ENCODE data around the gene MTG1. TPM values are rescaled to one million over a fixed set of nuclear protein-coding genes. Genes with fewer than 3 reads are reported as not detected.
"Not testable (repeated sequence)": the region's sequence is repeated elsewhere in the genome, so short reads cannot be mapped to it uniquely, and the experiment has no call there.

Gene MTG1
- polyA plus RNA-seq, 3 donors: 65.7 to 92.6 (median 90.0) TPM

DNA sequence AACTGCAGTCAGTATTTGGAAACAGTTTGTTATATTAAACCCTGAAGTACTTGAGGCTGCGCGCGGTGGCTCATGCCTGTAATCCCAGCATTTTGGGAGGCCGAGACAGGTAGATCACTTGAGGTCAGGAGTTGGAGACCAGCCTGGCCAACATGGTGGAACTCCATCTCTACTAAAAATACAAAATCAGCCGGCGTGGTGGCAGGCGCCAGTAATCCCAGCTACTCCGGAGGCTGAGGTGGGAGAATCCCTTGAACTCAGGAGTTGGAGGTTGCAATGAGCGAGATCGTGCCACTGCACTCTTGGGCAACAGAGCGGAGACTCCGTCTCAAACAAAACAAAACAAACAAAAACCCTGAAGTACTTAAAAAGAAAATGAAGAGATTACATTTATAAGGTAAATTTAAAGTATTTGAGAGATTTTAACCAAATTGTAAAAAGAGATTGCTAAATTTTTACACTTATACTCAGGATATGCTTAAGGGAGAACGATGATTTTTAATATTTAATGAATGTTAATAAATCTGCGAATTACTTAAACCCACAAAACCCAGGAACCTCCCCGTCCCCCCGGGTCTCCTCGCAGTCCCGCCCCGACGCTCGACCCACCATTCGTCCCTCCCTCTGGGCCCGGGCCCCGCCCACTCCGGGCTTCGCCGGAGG, 425 bp upstream of the MTG1 start:
- peak; percentile 20 for DNase-seq

DNA sequence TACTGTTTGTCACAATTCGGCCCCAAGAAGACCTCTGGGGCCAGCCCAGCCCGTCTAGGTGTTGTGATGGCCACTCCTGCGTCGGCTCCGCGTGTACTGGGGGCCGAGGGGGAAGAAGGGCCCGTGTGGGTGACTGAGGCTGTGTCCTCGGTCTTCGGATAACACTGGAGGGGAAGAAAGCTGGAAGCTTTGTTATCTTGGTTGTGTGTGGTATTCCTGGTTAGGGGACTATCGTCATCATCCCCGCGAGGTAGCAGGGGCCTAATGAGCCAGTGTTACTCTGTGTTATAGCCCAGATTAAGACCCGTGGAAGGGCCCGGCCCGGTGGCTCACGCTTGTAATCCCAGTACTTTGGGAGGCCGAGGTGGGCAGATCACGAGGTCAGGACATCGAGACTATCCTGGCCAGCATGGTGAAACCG, 854 bp downstream of the MTG1 start:
- no peak for DNase-seq

DNA sequence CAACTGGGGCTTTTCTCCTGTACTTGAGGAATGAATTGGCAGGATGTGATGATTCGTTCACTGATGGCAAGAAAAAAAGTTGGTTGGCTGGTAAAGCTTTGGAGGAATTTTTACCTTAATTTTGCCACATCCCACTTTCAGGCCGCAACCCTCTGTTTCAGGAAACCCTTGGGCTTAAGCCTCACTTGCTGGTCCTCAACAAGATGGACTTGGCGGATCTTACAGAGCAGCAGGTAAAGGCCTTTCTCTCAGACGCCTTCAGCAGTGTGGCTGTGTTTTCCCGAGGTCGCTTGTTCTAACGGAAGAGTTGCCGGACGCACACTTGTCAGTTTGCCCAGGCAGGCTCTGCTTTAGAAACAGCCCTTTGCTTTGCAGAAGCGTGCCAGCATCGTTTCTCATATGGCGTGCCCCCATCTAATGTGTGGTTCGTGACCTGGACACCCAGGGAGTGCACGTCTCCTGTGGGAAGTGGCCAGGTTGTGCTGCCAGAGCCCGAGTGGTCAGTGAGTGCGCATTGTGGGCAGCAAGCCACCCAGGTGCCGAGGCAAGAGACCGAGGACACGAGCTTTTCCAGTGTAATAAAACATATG, 2.2 kb downstream of the MTG1 start:
- no peak for DNase-seq

DNA sequence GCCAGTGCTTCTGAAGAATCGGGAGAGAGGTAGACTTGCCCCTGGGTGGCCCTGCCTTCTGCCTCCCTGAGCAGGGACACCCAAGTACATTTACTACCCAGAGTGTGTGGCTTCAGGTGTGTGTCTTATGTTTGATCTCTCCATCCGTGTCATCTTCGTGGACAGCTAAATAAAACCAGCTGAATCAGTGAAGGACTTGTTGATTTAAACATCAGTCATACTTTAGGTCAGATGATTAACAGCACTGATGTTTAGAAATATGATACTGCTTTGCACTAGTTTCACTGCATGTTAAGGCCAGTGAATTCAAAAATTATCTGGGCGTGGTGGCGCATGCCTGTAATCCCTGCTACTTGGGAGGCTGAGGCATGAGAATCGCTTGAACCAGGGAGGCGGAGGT, 4.0 kb downstream of the MTG1 start:
- DNase-seq: no peak

DNA sequence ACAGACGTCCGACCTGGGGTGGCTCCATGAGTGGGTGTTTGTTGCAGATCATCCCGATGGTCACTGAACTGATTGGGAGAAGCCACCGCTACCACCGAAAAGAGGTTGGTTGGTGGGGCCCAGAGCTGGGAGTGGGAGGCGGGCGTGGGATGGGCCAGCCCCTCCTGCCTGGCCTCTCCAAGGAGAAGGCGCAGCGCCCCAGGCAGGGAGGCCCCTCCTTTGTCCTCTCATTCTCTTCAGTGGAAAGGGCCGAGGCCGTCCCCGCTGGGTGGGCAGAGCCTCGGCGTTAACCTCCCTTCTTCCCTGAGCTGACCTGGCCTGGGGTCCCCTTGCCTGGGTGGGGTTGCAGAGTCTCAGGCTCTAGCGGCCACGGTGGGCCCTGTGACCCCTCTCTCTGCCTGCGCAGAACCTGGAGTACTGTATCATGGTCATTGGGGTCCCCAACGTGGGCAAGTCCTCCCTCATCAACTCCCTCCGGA, 5.2 kb downstream of the MTG1 start:
- DNase-seq: no peak

DNA sequence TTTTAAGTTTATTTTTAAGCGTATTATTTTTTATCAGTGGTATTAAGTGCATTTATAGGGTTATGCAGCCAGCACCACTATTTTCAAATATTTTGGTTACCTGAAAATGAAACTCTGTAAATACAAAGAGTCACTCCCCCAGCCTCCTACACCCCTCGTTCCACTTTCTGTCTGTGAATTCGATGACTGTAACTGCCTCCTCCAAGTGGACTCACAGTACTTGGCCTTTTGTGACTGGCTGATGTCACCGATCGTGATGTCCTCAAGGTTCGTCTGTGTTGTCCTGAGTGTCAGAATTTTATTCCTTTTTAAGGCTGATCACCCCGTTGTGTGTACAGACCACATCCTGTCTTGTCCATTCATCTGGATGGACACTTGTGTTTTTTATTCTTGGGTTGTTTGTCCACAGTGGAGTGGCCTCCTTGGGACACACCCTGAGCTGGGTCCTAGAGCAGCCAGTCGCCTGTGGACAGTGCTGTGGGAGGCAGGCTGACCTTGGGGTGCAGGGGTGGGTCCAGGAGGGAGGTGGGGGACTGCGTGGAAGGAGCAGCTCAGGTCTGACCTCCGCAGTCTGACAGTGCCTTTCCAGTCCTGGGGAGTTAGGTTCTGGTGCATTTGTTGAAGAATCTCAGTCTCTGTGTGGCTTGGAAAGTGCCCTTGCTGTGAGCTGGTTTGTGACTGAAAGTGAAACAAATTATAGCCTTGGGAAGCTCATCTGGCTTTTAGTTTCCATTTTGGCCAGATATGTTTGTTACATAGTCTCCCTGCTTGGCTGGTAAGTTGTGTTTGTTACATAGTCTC, 6.9 kb downstream of the MTG1 start:
- no peak for DNase-seq

DNA sequence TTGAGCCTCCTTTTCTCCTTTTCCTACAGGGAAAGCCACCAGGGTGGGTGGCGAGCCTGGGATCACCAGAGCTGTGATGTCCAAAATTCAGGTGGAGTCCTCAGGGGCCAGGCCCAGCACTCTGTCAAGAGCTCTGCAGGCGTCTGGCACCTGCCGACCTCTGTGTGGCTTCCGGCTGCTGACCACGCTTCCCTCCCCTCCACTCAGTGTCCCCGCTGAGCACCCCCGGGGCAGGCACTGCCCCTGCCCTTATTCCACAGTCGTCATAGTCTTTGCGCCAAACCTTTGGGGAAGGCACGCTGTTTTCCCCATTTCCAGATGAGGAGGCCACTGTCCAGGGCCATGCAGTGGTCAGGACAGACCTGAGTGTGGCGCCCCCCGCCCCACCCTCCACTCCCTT, 7.5 kb downstream of the MTG1 start:
- no peak for DNase-seq

DNA sequence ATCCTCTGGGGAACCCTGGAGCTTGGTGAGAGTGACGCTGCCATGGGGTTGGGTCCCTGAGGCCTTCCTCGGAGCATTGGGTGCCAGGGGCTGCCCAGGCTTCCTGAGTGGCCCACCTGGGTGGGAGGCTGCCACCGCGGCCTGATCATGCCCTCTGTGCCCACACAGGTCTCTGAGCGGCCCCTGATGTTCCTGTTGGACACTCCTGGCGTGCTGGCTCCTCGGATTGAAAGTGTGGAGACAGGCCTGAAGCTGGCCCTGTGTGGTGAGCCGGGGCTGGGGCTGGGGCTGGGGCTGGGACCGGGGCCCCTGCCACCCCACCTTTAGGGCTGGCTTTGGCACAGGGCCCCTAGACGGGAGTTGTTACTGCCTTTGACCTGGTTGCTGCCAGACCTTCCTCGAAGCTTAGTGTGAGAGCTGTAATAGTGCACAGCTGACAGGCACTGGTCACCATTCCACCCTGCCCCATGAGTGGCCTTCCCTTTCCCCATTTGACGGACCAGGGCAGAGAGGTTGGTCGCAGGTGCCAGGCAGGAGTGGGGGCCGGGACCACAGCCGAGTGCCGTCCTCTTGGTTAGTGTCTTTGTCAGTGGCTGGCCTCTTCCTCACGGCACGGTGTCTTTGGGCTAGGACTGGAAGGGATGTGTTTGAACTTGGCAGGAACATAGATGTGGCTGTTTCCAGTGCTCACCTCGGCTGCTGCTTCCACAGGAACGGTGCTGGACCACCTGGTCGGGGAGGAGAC, 8.2 kb downstream of the MTG1 start:
- DNase-seq: no peak

DNA sequence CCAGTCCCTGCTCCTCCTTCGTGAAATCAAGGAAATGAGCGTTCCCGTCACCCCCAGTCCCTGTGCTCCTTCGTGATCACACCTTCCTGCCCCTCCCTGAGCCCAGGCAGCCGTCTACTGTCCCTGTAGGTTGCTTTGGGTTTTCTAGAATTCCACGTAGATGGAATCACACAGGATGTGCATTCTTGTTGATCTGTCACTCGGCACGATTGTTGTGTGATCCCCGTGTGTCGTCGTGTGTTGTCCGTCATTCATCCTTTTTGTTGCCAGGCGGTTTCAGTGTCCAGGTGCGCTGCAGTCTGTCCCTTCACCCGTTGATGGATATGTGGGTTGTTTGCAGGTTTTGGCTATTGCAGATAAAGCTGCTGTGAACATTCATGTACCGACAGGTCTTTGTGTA, 9.4 kb downstream of the MTG1 start:
- no peak for DNase-seq

DNA sequence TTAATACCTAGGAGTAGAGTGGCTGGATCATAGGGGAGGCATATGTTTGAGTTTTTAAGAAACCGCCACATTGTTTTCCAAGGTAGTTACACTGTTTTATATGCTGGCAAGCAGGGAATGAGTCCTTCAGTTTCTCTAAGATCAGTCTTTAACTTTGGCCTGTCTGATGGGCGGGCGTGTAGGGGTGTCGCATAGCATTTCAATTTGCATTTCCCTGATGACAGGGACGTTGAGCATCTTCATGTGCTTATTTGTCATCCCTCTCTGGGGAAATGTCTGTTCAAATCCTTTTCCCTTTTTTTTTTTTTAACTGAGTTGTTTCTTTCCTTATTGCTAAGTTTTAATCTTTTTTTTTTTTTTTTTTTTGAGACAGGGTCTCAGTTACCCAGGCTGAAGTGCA, 9.8 kb downstream of the MTG1 start:
- DNase-seq: no peak

DNA sequence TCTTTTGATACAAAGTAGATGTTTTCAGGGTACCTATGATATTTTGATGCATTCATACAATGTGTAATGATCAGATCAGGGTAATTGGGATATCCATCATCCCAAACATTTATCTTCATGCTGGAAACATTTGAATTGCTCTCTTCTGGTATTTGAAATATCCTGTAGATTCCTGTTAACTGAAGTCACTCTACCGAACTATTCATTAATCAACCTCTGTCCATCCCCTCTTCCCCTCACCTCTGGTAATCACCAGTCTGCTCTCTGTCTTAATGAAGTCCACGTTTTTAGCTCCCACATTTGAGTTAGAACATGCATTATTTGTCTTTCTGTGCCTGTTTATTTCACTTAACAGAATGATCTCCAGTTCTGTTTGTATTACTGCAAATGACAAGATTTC, 11.3 kb downstream of the MTG1 start:
- DNase-seq: no peak

DNA sequence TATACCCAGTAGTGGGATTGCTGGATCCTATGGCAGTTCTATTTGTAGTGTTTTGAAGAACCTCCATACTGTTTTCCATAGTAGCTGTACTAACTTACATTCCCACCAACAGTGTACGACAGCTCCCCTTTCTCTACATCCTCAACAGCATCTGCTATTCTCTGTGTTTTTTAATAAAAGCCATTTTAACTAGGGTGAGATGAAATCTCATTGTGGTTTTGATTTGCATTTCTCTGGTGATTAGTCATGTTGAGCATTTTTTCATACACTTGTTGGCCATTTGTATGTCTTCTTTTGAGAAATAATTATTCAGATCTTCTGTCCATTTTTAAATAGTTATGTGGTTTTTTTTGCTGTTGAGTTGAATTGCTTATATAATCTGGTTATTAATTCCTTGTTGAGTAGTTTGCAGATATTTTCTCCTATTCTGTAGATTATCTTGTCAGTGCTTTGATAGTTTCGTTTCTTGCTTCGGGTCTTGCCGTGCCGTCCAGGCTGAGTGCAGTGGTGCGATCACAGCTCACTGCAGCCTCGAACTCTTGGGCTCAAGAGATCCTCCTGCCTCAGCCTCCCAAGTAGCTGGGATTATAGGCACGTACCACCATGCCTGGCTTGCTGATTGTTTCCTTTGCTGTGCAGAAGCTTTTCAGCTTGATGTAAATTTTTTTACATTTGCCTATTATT, 12.0 kb downstream of the MTG1 start:
- no peak for DNase-seq

DNA sequence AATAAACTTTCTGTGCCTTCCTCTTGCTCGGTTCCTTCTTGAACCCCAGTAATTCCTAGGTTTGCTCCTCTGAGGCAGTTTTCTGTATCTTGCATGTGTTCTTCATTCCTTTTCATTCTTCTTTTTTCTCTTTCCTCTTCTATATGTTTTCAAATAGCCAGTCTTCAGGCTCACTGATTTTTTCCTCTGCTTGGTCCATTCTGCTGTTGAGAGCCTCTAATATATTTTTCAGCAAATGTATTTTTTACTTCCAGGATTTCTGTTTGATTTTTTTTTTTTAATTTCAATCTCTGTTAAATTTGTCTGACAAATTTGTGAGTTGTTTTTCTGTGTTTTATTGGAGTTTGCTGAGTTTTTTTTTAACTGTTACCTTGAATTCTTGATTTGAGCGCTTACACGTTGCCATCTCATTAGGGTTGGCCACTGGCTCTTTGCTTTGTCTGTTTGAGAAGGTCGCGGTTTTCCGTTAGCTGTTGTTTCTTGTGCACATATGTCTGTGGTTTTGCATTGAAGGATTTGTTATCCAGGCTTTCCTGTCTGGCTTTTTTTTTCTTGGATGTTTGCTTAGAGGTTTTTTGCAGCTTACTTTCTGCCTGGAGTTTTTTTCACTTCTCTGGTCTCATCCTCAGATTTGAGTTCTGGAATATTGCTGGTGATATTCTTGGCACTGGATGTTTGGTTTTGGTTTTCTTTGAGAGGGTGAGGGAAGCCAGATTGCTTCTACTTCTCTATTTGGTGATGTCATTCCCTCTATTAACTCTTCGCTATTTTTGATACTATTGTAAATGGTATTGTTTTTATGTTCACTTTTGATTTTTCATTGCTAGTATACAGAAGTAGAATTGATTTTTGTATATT, 17.8 kb downstream of the MTG1 start:
- no peak for DNase-seq

DNA sequence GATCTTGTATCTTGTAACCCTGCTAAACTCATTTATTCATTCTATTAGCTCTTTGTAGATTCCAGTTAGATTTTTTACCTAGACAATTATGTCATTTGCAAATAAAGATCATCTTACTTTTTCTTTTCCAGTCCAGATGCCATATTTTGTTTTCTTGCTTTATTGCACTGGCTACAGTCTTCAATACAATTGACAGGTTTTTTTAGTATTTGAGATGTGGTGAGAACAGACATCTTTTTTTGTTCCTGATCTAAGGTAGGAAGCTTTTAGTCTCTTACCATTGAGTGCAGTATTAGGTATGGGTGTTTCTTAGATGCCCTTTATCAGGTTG, 18.4 kb downstream of the MTG1 start:
- DNase-seq: no peak

DNA sequence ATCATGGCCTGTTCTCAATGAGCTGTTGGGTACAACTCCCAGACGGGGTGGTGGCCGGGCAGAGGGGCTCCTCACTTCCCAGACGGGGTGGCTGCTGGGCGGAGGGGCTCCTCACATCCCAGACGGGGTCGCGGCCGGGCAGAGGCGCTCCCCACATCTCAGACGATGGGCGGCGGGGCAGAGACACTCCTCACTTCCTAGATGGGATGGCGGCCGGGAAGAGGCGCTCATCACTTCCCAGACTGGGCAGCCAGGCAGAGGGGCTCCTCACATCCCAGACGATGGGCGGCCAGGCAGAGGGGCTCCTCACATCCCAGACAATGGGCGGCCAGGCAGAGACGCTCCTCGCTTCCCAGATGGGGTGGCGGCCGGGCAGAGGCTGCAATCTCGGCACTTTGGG, 20.4 kb downstream of the MTG1 start:
- not testable (repeated sequence) for DNase-seq

DNA sequence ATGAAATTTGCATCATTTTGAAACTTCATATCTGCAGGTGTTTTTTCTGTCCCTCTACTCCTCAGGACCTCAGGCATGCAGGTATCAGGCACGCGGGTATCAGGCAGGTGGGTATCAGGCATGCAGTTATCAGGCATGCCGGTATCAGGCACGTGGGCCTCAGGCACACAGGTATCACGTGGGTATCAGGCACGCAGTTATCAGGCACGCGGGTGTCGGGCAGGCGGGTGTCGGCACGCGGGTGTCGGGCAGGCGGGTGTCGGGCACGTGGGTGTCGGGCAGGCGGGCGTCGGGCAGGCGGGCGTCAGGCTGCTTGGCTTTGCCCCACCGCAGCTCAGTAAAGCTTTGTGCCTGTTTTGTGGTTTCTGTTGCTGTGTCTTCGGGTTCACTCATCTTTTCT, 21.8 kb downstream of the MTG1 start:
- DNase-seq: no peak

DNA sequence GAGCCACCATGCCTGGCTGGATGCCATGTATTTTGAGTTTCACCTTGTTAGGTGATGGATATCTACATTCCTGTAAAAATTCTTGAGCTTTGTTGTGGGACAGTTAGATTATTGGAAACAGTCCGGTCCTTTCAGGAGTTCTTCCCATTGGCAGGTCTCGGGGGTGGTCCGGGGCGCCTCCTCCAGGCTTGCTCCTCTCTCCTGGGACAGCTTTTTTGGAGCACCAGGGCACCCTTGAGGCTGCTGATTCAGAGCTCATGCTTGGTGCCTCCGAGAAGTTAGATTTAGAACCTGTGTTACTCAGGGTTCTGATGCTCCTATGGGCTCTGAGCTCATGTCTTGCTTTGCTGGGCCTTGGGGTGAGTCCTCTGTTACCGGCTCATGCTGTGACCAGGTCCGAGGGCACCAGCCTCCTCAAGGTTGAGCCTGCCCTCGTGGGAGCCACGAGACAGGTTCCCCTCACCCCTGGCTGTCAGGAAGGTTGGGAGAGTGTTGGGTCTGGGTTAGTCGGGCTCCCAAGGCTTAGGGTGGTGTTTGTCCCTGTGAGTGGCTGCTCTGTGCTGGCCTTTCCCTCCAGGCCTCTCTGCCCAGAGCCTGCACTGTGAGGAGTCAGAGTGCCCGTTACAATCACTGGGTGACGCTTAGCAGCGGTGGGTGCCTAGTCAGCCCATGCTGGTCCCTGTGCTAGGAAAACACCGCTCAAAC, 24.5 kb downstream of the MTG1 start:
- no peak for DNase-seq

DNA sequence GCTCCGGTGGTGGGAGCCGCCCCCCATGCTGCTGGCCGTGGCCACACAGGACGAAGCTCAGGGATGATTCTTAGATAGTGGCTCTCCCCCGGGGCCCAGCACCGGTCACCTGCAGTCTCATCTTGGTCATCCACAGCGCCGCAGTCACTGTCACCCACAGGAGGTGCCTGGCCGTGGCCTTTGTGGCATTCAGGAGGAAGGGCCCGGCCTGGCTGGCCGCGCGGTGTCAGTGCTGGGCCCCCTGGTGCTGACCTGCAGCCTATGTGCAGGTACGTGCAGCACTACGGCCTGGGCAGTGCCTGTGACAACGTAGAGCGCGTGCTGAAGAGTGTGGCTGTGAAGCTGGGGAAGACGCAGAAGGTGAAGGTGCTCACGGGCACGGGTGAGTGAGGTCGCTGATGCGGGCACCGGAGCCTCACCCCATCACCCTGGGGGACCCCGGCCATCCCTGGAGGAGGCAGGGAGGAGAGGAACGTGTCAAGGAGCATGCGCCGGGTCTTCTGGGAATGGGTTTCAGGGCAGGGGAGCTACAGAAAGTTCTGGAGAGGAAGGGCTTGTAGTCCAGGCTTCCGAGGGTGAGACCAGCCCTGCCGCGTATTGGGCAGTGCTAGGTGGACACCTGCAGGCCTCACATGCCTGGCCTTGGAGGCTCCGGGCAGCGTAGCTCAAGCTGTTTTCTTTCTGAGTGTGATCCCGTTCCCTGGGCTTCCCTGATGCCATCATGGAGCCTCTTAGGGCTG, 25.4 kb downstream of the MTG1 start:
- DNase-seq: no peak

DNA sequence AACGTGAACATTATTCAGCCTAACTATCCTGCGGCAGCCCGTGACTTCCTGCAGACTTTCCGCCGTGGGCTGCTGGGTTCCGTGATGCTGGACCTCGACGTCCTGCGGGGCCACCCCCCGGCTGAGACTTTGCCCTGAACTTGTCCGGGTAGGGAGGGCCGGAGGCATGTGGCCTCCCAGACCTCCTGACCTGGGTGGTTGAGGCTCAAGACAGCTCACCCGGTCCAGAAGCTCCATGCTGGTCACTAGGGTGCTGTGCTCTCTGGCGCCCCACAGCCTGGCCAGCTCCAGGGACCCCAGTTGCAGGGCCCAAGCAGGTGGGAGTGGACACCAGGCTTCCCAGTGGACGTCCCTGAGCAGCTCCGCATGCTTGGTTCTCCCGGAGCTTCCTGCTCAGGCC, 26.1 kb downstream of the MTG1 start:
- DNase-seq: no peak

DNA sequence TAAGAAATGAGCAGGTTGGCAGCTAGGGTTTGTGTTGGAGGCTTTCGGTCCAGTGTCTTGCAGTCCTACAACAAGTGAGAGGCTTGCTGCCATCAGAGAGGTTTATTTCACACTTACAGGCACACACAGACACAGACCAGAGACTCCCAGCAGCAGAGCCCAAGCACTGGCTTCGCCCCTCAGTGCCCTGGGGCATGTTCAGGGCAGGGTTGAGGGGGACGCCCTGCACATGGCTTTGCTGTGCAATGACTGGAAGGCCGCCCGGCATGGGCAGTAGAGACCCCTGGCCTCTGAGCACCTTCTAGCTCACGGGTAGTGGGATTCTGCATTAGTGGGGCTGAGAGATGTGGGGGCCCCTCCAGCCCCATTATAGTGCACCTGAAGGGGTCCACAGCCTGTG, 26.6 kb downstream of the MTG1 start:
- DNase-seq: no peak

All from renal pelvis (tissue), 4 donors.